GM19240 (cell line): ENCODE data around the gene HNRNPC.
"Not testable (repeated sequence)": the region's sequence is repeated elsewhere in the genome, so short reads cannot be mapped to it uniquely, and the experiment has no call there.

Experiments used
- DNase-seq: peaks from one replicate; pipeline ENCODE4 v3.0.0; 2011; ENCODE audit warnings: low spot score; ENCODE audit not compliant: insufficient read length

The HNRNPC gene

DNA sequence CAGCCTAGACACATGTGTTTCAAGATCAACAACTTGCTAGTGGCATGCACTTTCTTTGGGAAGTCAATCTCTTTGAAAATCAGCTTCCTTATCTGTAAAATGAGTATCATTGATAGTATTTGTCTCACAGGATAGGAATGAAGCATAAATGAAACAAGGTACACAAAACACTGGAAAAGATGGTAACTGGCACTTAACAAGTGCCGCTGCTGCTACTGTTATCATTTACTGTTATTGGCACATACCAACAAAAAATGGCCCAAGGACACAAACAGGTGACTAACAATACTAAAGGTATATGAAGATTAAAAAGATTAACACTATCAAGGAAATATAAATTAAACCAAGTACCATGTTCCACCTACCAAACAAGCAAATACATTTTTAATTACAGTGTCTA is 20.9 kb downstream of the HNRNPC start:
- DNase-seq = no peak

DNA sequence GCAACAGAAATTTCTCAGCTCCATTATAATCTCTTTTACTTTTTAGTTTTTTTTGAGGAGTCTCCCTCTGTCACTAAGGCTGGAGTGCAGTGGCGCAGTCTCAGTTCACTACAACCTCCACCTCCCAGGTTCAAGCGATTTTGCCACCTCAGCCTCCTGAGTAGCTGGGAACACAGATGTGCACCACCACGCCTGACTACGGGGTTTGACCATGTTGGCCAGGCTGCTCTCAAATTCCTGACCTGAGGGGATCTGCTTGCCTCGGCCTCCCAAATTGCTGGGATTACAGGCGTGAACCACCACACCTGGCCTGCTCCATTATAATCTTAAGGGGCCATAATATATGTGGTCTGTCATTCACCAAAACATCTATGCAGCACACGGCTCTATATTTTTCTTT is 23.4 kb downstream of the HNRNPC start:
- DNase-seq = no peak

DNA sequence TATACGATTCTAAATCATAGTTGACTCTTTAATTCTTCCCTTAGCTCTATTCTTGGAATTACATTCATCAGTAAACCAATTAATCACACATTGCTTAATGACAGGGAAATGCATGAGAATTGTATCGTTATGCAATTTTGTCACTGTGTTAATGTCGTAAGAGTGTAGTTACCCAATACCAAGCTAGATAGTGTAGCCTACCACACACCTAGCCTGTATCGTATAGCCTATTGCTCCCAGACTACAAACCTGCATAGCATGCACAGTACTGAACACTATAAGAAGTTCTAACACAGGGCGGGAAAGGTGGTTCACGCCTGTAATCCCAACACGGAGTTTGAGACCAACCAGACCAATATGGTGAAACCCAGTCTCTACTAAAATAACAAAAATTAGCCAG is 24.7 kb downstream of the HNRNPC start:
- no peak for DNase-seq

DNA sequence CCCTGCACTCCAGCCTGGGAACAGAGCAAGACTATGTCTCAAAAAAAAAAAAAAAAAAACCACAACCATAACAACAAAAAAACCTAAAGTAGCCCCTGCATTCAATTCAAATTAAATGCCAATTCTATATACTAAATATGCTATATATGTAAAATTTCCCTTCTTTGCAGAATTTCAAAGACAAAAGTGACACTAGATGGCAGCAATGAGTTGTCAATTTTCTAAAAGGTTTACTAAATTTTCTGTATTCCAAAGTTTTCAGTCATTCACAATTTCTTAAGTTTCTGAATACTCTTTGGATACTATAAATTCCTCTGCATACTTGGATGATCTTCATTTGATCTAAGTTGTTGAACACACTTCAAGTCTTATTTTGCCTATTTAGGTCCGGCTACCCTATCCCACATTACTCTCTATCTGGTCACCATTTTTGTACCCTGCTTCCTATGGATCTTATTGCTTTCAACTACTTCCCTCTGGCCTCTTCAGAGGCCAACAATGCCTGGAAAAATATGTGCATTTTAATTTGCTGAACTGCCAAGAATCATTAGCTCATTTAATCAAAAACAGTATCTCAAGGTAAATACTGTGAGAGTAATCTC is 27.9 kb downstream of the HNRNPC start:
- no peak for DNase-seq

DNA sequence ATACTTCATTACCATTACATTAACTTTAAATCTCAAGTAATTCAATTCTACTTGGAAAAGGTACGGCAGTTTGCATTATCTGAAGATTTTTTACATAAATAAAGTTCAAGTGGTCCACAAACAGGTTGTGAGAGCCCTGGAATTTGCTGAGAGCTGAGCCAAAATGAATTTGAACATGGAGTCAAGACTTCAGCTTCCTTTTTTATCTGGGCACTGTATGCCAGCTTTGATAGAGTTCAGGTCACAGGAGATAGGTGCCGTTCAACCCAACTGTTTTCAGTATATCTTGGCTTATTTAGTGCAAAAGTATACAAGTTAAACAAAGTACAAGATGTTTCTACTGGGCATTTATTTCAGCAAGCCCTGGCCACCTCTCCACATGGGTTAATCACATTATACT is 28.8 kb downstream of the HNRNPC start:
- no peak for DNase-seq

DNA sequence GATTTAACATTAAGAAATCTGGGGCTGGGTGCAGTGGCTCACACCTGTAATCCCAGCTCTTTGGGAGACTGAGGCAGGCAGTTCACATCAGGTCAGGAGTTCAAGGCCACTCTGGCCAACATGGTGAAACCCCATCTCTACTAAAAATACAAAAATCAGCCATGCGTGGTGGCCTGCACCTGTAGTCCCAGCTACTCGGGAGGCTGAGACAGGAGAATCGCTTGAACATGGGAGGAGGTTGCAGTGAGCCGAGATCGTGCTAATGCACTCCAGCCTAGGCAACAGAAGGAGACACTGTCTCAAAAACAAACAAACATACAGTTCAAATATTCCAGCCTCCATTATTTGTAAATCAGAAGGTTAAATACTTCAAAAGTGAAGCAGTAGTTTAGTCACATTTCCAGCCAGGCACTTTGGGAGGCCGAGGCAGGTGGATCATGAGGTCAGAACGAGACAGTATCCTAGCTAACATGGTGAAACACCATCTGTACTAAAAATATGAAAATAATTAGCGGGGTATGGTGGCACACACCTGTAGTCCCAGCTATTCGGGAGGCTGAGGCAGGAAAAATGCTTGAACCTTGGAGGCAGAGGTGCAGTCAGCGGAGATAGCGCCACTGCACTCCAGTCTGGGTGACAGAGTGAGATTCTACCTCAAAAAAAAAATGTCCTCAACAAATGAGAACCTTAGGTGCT is 30.3 kb downstream of the HNRNPC start:
- DNase-seq = no peak

DNA sequence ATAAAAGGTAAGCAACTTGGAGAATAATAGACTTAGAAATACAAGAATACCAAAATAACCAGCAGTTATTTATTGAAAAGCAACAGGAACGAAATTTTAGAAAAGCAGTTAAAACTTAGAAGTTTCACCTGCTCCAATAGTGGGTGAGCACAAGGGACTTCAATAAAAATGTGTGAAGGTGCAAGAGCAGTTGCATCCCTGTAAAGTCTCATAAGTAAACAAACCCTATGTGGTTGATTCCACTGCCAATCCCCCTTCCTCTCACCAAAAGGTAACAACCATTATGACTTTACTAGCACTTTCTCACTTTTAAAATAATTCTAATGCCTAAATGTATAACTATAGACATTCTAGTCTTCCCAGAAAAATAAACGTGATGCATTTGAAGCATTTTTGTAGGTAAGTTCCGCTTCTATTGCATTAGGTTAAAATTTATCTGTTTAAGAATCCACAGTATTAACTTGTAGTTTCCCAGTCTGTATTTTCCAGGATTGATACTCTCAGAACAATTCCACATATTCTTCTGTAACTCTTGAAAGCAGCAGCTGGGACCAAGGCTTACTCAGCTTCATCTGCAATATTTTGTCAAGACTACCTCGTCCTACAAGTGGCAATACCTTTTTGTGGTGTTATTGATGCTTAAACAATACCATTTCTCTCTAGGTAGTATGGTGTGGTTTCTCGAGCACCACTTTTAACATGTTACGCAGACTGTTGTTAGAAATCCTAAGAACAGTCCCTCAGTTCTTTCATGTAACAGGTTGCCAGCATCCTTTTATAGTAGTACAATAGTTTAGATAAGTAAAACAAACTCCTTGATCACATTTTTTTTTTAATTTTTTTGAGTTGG is 32.1 kb downstream of the HNRNPC start:
- no peak for DNase-seq

DNA sequence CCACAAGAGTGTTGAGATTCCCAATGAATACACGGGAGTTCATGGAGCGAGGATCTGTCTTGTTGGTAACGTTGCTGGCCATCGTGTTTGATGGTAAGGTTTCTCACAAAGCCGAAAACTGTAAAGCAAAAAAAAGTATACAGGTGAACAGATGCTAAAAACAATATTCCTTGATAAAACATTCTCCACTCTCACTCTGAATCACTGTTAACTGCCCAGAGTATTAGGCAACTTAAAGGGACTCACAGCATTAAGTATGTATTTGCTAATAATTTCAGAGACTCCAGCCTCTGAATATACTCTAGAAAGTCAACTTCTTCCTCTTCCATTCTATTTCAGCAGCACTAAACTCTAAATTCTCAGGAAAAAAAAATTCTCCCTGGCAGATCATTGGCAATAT is 35.1 kb downstream of the HNRNPC start:
- DNase-seq = no peak

DNA sequence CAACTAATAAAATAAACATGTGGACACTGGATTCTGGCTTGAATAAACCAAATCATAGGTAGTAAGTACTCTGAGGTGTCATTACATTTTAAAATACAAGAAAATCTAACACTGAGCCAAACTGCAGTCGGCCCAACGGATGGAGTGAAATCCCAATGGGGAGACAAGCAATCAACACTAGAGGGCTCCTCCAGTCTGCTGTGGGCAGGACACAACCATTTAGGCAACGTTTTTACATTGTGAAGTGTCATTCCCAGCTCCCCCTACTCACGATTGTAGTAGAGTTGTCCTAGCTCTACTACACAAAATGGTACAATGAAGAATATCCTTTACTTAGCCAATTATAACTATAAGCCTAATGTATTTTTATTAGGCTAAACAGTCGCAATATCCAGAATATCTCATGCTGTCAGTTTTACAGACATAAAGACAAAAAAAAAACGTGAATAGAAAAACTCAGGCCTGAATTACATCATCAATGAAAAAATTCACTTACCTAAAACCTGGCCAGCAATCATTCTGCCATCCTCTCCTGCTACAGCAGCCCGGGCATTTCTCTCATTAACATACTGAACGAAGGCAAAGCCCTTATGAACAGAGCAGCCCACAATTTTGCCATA is 35.7 kb downstream of the HNRNPC start:
- no peak for DNase-seq

DNA sequence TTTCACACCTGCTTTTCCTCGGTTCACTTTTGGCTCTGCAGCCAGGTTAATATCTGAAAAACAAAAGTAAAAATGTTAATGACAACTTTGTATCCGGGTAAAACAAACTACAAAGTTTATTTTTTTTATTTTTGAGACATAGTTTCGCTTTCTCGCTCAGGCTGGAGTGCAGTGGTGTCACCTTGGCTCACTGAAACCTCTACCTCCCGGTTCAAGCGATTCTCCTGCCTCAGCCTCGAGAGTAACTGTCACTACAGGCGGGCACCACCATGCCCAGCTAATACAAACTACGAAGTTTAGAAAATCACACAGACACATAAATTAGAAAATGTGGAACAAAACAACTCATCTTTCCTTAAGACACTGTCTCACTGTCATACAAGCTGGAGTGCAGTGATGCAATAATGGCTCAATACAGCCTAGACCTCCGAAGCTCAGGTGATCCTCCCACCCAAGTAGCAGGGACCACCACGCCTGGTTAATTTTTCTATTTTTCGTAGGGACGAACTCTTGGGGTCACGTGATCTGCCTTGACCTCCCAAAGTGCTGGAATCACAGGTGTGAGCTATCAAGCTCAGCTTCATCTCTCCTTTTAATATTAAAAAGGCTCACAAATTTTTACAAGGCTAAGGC is 38.1 kb downstream of the HNRNPC start:
- no peak for DNase-seq

DNA sequence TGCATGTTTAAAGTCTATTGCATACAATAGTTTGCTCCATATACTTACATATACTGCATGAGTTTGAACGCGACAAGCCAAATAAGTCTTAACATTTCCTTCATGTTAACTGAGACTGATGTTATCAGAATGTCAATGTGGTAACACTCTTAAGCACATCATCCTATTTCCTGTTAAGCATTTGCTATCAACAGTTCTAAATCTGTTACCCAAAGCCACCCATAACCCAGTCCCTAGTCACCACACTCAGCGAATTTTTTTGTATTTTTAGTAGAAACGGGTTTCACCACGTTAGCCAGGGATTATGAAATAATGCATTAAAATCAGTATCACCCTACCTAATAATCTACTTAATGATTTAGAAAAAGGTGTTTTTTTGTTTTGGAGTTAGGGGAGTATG is 39.4 kb downstream of the HNRNPC start:
- no peak for DNase-seq

DNA sequence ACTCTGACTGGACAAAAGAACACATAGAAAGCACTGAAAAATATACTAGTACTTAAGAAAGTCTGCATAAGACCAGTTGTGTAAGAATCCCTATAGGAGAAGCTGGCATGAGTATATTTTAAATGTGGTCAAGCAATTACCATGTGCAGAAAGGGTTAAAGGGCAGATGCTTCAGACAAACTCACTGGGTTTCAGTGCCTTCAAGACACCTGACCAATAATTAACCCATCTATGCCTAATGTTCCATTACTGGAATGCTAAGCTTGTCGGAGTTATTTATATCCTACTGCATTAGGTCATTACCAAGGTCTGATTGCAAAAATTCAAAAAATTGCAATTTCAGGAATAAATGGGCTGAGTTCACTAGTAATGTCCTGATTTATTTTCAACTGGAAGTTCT is 41.3 kb downstream of the HNRNPC start:
- no peak for DNase-seq

DNA sequence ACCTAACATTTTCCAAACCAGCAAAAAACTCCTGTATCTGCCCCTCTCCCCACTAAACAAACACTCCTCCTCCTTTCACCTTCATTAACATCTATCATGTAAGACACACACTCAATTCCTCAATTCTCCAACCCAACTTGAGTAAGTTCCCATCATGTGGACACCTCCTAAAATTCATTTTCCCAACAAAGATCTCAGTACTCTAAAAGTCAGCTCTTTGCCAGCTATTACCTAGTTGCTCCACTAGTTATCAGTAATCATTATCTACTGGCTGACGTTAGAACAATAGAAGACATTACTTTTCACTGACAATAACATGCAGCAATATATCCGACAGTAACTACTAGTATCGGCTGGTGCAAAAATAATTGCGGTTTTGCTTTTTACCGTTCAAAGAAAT is 42.1 kb downstream of the HNRNPC start:
- DNase-seq = no peak

DNA sequence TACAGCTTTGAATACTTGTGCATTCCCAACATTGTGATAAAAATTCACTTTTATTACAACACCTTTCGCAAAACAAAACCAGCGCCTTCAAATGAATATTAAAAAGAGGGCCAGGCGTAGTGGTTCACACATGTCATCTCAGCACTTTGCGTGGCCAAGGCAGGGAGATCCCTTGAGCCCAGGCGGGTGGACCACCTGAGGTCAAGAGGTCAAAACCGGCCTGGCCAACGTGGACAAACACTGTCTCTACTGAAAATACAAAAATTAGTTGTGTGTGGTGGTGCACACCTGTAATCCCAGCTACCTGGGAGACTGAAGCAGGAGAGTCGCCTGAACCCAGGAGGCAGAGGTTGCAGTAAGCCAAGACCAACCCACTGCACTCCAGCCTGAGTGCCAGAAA is 42.8 kb downstream of the HNRNPC start:
- no peak for DNase-seq

DNA sequence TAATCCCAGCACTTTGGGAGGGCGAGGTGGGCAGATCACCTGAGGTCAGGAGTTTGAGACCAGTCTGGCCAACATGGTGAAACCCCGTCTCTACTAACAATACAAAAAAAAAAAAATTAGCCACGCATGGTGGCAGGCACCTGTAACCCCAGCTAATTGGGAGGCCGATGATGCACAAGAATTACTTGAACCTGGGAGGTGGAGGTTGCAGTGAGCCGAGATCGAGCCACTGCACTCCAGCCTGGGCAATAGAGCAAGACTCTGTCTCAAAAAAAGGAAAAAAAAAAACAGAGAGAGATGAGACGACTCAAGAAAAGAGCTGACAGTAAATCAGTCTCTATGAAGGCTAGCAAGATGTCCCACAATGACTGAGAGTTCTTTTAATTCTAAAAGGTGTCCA is 44.1 kb downstream of the HNRNPC start:
- DNase-seq = not testable (repeated sequence)

DNA sequence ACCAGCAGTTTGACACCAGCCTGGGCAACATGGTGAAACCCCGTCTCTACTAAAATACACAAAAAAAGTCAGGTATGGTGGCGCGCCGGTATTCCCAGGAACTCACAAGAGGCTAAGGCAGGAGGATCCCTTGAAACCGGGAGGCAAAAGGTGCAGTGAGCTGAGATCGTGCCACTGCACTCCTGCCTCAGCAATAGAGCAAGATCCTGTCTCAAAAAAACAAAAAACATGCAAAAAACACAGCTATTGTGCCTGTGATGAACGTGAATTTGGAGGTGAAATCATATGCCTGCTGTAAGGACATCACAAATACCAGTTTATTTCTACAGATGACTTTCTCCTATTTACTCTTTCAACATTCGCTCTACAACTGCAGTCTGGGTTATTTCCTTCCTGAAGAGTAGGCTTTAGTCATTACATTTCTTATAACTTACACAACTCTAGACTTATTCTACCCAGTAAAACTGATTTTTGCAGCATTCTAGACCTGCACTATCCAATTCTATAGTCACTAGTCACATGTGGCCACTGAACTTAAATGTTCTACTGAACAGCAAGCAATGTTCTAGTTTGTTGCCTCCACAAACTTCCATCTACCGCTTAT is 48.3 kb downstream of the HNRNPC start:
- DNase-seq = no peak

DNA sequence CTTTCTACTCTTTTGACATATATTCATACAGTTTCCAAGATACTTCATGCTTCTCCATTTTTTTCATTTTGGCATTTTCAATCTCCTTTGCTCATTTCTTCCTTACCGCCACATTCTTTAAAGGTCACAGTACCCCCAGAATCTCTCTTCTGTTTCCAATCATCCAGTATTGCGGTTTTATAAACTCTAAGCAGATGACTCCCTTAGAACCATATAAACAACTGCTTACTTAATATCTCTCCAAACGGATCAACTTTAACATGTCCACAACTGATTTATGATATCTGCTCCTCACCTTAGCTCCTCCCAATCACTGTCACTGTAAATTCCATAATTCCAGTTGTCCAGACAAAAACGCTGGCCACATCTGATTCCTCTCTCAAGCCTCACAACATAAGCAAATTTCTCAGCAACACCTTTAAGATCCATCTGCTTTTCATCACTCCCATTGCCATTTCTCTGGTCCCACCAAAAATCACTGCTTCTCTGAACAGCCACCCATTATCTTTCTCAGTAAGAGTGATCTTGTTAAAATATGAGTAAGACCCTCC is 49.6 kb downstream of the HNRNPC start:
- no peak for DNase-seq

DNA sequence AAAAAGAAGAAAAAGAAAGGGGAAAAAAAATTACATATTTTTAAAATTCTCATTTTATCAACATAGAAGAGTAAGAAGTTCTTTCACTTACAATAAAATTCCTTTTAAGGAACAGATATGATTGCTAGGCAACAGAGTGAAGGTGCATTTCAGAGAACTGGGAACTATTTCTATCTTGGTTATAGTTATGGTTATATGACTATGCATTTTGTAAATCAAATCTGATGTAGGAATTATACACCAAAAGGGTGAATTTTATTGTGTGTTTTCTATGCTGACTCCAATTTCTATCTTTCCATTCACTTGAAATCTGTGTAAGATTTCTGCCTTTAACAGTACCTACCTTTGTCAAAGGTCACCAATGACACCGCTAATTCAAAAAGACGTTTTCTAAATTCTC is 50.1 kb downstream of the HNRNPC start:
- no peak for DNase-seq

DNA sequence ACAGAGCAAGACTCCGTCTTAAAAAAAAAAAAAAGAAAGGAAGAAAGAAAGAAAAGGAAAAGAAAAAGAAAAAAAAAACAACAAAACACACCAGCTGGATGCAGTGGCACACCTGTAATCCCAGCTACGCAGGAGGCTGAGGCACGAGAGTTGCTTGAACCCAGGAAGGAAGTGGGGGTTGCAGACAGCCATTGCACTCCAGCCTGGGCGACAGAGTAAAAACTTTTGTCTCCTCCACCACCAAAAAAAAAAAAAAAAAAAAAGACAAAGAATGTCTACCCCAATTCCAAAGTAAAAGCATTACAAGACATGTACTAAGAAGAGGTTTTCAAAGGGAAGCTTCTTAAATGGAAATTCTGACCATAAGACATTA is 53.4 kb downstream of the HNRNPC start:
- DNase-seq = no peak

DNA sequence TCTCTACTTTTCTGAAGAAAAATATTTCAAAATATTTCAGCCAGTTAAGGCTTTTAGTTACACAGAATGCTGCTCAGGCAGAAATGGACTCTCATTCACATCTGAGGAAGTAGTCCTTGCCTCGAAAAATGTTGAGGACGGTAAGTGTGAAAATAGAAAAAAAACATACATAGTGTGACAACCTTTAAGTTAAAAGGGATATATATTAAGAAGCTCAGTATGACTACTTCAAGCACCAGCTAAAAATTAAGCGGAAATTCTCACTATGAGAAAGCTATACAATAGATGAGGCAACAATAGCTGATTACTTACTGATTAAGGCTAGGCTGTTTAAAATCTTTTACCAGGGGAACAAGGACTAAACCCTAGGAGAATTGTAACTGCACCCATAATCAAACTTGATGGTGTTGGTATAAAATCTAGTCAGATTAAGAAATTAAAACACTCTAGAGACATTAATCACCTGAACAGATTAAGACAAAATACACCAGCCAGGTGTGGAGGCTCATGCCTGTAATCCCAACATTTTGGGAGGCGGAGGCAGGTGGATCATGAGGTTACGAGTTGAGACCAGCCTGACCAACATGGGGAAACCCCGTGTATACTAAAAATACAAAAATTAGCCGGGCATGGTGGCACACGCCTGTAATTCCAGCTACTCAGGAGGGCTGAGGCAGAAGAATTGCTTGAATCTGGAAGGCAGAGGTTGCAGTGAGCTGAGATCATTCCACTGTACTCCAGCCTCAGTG is 53.9 kb downstream of the HNRNPC start:
- no peak for DNase-seq
